LNCaP clone FGC (cell line): ENCODE results near the gene SRPX2.
A peak's percentile ranks its signal among the peaks of the same experiment; 100 is the strongest.

Experiments
- DNase-seq: peaks from one replicate; pipeline ENCODE4 v3.0.0-alpha.2; 2011; ENCODE audit warnings: low read depth
- H3K4me3 ChIP-seq: 2 replicates; pipeline ENCODE4 v1.5.1; 2011; ENCODE audit warnings: mild to moderate bottlenecking, low read depth, low read length, control low read depth
- TF ChIP-seq, protein P1 (sequence below): IDR thresholded peaks from 2 replicates; pipeline ENCODE4 v1.5.1; 2012; ENCODE audit warnings: mild to moderate bottlenecking; ENCODE audit not compliant: control insufficient read depth, insufficient read depth; ENCODE audit errors: extremely low read depth

SRPX2 gene

DNA sequence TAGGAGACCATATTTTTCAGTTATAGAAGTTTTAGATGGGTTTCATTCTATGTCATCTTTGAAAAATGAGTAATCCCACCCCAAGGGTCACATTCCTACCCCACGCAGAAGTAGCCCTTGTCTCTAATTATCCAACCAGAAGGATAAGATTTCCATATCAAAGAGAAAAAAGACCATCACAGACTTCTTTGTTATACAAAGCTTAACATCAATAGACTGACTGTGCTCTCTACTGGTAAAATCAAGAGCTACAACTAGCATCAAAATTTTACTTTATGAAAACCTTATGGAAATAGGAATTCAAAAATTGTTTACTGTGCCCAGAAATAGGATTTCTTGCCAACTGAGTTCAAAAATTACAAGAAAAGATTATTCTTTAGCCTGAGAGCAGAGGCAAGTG, 34.4 kb upstream of the SRPX2 start:
- no peak for DNase-seq
- TF ChIP-seq, protein P1, sequence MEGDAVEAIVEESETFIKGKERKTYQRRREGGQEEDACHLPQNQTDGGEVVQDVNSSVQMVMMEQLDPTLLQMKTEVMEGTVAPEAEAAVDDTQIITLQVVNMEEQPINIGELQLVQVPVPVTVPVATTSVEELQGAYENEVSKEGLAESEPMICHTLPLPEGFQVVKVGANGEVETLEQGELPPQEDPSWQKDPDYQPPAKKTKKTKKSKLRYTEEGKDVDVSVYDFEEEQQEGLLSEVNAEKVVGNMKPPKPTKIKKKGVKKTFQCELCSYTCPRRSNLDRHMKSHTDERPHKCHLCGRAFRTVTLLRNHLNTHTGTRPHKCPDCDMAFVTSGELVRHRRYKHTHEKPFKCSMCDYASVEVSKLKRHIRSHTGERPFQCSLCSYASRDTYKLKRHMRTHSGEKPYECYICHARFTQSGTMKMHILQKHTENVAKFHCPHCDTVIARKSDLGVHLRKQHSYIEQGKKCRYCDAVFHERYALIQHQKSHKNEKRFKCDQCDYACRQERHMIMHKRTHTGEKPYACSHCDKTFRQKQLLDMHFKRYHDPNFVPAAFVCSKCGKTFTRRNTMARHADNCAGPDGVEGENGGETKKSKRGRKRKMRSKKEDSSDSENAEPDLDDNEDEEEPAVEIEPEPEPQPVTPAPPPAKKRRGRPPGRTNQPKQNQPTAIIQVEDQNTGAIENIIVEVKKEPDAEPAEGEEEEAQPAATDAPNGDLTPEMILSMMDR = 0 out of 2 replicates have a peak, but pooled peaks have one; percentile 21
- H3K4me3 ChIP-seq = no peak overlapping the region

DNA sequence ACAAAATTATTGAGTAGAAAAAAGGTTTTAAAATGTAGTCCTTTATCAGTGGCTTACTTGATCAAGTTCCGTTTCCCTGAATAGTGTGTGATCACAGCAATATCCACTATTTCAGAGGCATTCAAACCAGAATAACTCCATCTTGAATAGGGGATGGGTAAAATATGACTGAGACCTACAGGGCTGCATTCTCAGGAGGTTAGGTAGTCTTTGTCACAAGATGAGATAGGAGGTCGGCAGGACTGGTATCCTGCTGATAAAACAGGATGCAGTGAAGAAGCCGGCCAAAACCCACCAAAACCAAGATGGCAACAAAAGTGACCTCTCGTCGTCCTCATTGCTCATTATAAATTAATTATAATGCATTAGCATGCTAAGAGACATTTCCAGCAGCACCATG, 32.0 kb upstream of the SRPX2 start:
- no peak overlapping the region for H3K4me3 ChIP-seq
- TF ChIP-seq, protein P1 = no peak
- no peak for DNase-seq

DNA sequence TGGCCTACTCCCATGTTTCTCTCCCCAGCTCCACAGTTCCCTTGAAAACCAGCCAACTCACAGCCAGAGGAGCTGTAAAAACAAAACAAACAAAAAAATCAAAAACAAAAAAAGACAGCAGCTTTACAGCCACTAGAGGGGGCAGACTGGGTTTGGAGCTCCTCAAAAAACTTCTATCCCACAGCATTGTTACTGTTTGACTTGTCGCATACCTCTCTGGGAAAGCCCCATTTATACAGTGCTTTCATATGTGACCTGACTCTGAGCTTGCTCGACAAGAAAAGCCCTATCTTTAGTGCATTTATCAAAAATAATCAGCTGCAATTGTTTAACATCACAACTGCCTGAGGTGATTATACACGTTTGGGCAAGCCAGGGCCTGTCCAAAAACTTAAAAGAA, 29.0 kb upstream of the SRPX2 start:
- TF ChIP-seq, protein P1 = peak; percentile 38; the same call in 1 of the 2 replicates
- DNase-seq = peak; percentile 58
- no peak overlapping the region for H3K4me3 ChIP-seq

DNA sequence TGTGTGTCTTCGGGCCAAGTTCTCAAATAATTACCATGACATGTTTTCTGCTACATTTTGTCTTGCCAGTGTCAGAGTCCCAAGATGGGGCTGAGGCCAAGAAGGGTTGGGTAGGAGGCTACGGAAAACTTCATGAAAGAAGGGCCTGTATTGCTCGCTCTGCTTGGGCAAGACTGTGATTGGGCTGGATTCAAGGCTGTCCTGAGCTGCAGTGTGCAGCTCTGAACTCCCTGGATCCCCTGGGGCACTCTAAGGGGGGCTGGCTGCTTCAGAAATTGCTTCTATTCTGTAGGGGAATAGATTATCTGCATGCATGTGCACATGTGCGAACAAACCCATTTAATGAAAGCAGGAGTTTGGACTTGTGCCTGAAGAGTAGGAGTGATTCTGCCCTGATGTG, 21.0 kb upstream of the SRPX2 start:
- no peak for DNase-seq

DNA sequence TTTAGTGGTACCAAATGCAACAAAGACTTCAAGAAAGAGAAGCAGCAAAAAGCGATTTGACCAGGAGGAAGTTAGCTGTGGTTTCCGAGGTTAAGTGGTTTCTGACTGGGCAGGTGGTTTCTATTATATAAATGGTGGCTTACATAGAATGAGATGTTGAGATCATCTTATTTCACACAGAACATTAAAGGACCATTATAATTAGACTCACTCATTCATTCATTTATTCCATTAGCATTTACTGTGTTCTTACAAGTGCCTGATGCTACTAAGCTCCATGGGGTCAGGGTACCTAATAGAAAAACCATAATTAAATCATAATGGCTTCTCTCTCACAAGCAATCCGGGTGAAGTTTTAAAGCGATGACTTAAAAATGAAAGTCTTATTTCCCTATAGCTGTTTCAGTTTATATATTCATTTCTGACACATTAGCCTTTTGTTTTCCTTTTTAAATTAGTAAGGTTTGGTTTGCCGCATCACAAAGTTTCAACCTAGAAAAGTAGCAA, 18.0 kb upstream of the SRPX2 start:
- TF ChIP-seq, protein P1 = no peak
- no peak for DNase-seq
- H3K4me3 ChIP-seq = no peak overlapping the region

More for the DNA sequence above, 21.0 kb upstream of the SRPX2 start:
- TF ChIP-seq, protein P1 = no peak
- H3K4me3 ChIP-seq = no peak overlapping the region

DNA sequence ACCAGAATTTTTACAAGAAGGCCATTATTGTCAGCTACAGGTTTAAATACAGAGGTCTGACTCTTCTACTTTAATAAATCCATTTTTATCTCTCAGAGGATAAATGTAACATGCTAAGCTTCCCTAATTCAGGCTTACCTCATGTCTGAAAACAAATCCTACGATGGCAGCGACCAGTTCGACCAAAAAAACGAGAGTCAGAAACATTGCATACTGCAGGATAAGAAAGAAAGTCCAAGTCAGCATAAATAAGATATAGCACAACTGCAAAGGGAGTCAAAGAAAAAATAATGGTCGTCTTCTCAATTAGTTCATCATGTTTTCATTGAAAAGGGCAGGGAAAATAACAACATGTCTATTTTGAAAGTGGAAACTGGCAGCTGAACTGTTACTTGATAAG, 9.0 kb upstream of the SRPX2 start:
- DNase-seq = no peak
- H3K4me3 ChIP-seq = no peak overlapping the region

DNA sequence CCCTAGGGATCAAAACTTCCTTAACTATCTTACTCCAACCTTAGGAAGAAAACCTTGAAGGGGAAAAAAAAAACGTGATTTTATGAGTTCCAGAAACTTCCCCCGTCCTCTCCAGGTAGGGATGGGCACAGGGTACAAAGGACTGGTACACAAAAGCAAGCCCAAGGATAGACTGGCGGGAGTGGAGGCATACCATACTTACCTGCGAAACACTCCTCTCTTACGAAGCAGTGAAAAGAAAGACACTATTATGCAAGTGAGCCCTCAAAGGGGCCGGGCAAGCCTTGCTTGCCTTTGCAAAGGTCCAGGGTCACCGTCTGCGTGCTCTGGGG, 8.0 kb upstream of the SRPX2 start:
- no peak for DNase-seq
- TF ChIP-seq, protein P1 = no peak
- H3K4me3 ChIP-seq = peak overlapping the region; percentile 57

More for the DNA sequence above, 9.0 kb upstream of the SRPX2 start:
- TF ChIP-seq, protein P1 = no peak
